Liver (tissue), 3 donors: ENCODE data around the gene CSNK1D.
A peak's percentile ranks its signal among the peaks of the same experiment; 100 is the strongest.

Experiments
- ATF3 ChIP-seq: IDR thresholded peaks from 2 replicates; pipeline ENCODE4 v1.6.1; 2016; ENCODE audit warnings: antibody characterized with exemption
- EGR1 ChIP-seq, 2 donors: IDR thresholded peaks; 2 replicates each; pipeline ENCODE4 v1.6.1; 2016 to 2018; ENCODE audit warnings: antibody characterized with exemption in 2 of 2, low read depth in 2 of 2
- FOXA2 ChIP-seq: IDR thresholded peaks from 2 replicates; pipeline ENCODE4 v1.6.1; 2016; ENCODE audit warnings: antibody characterized with exemption
- GABPA ChIP-seq, 2 donors: IDR thresholded peaks in 1 of 2; conservative IDR thresholded peaks in 1 of 2; 2 replicates each; pipeline ENCODE4 v1.6.1; 2016; ENCODE audit warnings: antibody characterized with exemption in 2 of 2, mild to moderate bottlenecking in 1 of 2, moderate library complexity in 1 of 2
- HNF4A ChIP-seq, 2 donors: conservative IDR thresholded peaks; 2 replicates each; pipeline ENCODE4 v1.6.1; 2016; ENCODE audit warnings: antibody characterized with exemption in 2 of 2, mild to moderate bottlenecking in 2 of 2
- JUND ChIP-seq, 2 donors: IDR thresholded peaks; 2 replicates each; pipeline ENCODE4 v1.6.1; 2016; ENCODE audit warnings: antibody characterized with exemption in 2 of 2
- RAD21 ChIP-seq, 2 donors: IDR thresholded peaks; 2 replicates each; pipeline ENCODE4 v1.6.1; 2016; ENCODE audit warnings: antibody characterized with exemption in 2 of 2, mild to moderate bottlenecking in 2 of 2
- RXRA ChIP-seq, 2 donors: IDR thresholded peaks; 2 replicates each; pipeline ENCODE4 v1.6.1; 2017 to 2018; ENCODE audit warnings: antibody characterized with exemption in 2 of 2, mild to moderate bottlenecking in 1 of 2
- YY1 ChIP-seq: IDR thresholded peaks from 2 replicates; pipeline ENCODE4 v1.6.1; 2016; ENCODE audit warnings: antibody characterized with exemption, mild to moderate bottlenecking
- ZBTB33 ChIP-seq: IDR thresholded peaks from 2 replicates; pipeline ENCODE4 v1.6.1; 2016; ENCODE audit warnings: antibody characterized with exemption
- TF ChIP-seq, protein P1 (sequence below): fragments of 150-350 bp; IDR thresholded peaks from 2 replicates; pipeline ENCODE4 v1.5.1; 2017; ENCODE audit warnings: improper control_type of control experiment, low read depth, low read length; ENCODE audit not compliant: missing input control
- TF ChIP-seq, protein P2 (sequence below): IDR thresholded peaks from 2 replicates; pipeline ENCODE4 v1.6.1; 2016; ENCODE audit warnings: antibody characterized with exemption
- TF ChIP-seq, protein P3 (sequence below): IDR thresholded peaks from 2 replicates; pipeline ENCODE4 v1.6.1; 2016; ENCODE audit warnings: antibody characterized with exemption, mild to moderate bottlenecking
- donor health status: healthy.
- donor health status: healthy.

- TF ChIP-seq, protein P1, sequence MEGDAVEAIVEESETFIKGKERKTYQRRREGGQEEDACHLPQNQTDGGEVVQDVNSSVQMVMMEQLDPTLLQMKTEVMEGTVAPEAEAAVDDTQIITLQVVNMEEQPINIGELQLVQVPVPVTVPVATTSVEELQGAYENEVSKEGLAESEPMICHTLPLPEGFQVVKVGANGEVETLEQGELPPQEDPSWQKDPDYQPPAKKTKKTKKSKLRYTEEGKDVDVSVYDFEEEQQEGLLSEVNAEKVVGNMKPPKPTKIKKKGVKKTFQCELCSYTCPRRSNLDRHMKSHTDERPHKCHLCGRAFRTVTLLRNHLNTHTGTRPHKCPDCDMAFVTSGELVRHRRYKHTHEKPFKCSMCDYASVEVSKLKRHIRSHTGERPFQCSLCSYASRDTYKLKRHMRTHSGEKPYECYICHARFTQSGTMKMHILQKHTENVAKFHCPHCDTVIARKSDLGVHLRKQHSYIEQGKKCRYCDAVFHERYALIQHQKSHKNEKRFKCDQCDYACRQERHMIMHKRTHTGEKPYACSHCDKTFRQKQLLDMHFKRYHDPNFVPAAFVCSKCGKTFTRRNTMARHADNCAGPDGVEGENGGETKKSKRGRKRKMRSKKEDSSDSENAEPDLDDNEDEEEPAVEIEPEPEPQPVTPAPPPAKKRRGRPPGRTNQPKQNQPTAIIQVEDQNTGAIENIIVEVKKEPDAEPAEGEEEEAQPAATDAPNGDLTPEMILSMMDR = no peak
- TF ChIP-seq, protein P2, sequence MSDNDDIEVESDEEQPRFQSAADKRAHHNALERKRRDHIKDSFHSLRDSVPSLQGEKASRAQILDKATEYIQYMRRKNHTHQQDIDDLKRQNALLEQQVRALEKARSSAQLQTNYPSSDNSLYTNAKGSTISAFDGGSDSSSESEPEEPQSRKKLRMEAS = no peak
- TF ChIP-seq GABPA (IDR thresholded peaks at IDR 0.05 in 1 of 2, conservative IDR thresholded peaks at IDR 0.05 in 1 of 2) (no peak), YY1 (no peak), EGR1 (IDR thresholded peaks at IDR 0.05; ENCODE audit: low read depth in 2 of 2) (no peak), HNF4A (conservative IDR thresholded peaks at IDR 0.05) (peak in 1 of 2 donors; percentile 79), RAD21 (IDR thresholded peaks at IDR 0.05) (no peak), ZBTB33 (no peak), ATF3 (no peak), FOXA2 (no peak), RXRA (IDR thresholded peaks at IDR 0.05) (peak in 1 of 2 donors; percentile 61), JUND (IDR thresholded peaks at IDR 0.05) (no peak)
- TF ChIP-seq, protein P3, sequence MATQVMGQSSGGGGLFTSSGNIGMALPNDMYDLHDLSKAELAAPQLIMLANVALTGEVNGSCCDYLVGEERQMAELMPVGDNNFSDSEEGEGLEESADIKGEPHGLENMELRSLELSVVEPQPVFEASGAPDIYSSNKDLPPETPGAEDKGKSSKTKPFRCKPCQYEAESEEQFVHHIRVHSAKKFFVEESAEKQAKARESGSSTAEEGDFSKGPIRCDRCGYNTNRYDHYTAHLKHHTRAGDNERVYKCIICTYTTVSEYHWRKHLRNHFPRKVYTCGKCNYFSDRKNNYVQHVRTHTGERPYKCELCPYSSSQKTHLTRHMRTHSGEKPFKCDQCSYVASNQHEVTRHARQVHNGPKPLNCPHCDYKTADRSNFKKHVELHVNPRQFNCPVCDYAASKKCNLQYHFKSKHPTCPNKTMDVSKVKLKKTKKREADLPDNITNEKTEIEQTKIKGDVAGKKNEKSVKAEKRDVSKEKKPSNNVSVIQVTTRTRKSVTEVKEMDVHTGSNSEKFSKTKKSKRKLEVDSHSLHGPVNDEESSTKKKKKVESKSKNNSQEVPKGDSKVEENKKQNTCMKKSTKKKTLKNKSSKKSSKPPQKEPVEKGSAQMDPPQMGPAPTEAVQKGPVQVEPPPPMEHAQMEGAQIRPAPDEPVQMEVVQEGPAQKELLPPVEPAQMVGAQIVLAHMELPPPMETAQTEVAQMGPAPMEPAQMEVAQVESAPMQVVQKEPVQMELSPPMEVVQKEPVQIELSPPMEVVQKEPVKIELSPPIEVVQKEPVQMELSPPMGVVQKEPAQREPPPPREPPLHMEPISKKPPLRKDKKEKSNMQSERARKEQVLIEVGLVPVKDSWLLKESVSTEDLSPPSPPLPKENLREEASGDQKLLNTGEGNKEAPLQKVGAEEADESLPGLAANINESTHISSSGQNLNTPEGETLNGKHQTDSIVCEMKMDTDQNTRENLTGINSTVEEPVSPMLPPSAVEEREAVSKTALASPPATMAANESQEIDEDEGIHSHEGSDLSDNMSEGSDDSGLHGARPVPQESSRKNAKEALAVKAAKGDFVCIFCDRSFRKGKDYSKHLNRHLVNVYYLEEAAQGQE = no peak
These were observed 34.0 kb downstream of the CSNK1D start for GRCh38 chr17:82239401-82239925.
